Superior temporal gyrus (tissue), 1 donor: ENCODE measurements around the gene ST6GALNAC4.

Source experiments
- DNase-seq: peaks from one replicate; pipeline ENCODE4 v3.0.0-alpha.2; 2016; ENCODE audit errors: extremely low spot score

Gene ST6GALNAC4

GRCh38 chr9:127930231-127931091 lies 13.6 kb upstream of the ST6GALNAC4 start, which contains the start of gene PIP5KL1:
TSS of gene PIP5KL1 (minus strand) at chr9:127930777. CDS start at chr9:127930752, 25 bp downstream.
- DNase-seq, result peak; percentile 84

- DNase-seq, result no peak
These were observed 12.8 kb upstream of the ST6GALNAC4 start for GRCh38 chr9:127929625-127929979.

GRCh38 chr9:127928676-127929624 lies 12.1 kb upstream of the ST6GALNAC4 start:
- no peak for DNase-seq

GRCh38 chr9:127927988-127928675 lies 11.3 kb upstream of the ST6GALNAC4 start:
- DNase-seq, result no peak

GRCh38 chr9:127927201-127927987 lies 10.6 kb upstream of the ST6GALNAC4 start:
- DNase-seq, result no peak

- no peak for DNase-seq
These were observed 10.0 kb upstream of the ST6GALNAC4 start for GRCh38 chr9:127926906-127927200.

GRCh38 chr9:127925959-127926905 lies 9.4 kb upstream of the ST6GALNAC4 start:
- DNase-seq, result no peak

GRCh38 chr9:127924736-127925444 lies 8.0 kb upstream of the ST6GALNAC4 start:
- DNase-seq, result no peak

- no peak for DNase-seq
These were observed 6.9 kb upstream of the ST6GALNAC4 start for GRCh38 chr9:127923771-127924170.

GRCh38 chr9:127923046-127923445 lies 6.2 kb upstream of the ST6GALNAC4 start:
- no peak for DNase-seq

GRCh38 chr9:127921557-127922120 lies 4.8 kb upstream of the ST6GALNAC4 start:
- peak; percentile 79 for DNase-seq

GRCh38 chr9:127920794-127921193 lies 4.0 kb upstream of the ST6GALNAC4 start:
- DNase-seq, result no peak

- DNase-seq, result no peak
These were observed 2.5 kb upstream of the ST6GALNAC4 start for GRCh38 chr9:127919253-127919815.

GRCh38 chr9:127918183-127919107 lies 1.6 kb upstream of the ST6GALNAC4 start:
- DNase-seq, result no peak

GRCh38 chr9:127917603-127918002 lies 762 bp upstream of the ST6GALNAC4 start:
- DNase-seq, result no peak

GRCh38 chr9:127915801-127916719 lies 781 bp downstream of the ST6GALNAC4 start:
- DNase-seq, result no peak

GRCh38 chr9:127915325-127915752 lies 1.5 kb downstream of the ST6GALNAC4 start:
- no peak for DNase-seq
